Ectodermal cell (in vitro differentiated cells): ENCODE data around the gene OR4C46. TPM values are rescaled to one million over a fixed set of nuclear protein-coding genes. Genes with fewer than 3 reads are reported as not detected.
"Not testable (repeated sequence)": the region's sequence is repeated elsewhere in the genome, so short reads cannot be mapped to it uniquely, and the experiment has no call there.

Experiments used
- H3K27ac ChIP-seq: 2 replicates; pipeline ENCODE4 v1.7.0; 2013; ENCODE audit warnings: mild to moderate bottlenecking, low read depth, low read length; ENCODE audit not compliant: insufficient read depth, poor library complexity, severe bottlenecking
- H3K27me3 ChIP-seq: 2 replicates; pipeline ENCODE4 v1.7.0; 2013; ENCODE audit warnings: mild to moderate bottlenecking, low read length; ENCODE audit not compliant: insufficient read depth, control insufficient read depth, poor library complexity, severe bottlenecking
- H3K36me3 ChIP-seq: one replicate; pipeline ENCODE4 v1.7.0; 2013; ENCODE audit warnings: low read length; ENCODE audit not compliant: control insufficient read depth, insufficient read depth
- H3K4me1 ChIP-seq: one replicate; pipeline ENCODE4 v1.7.0; 2013; ENCODE audit warnings: low read length; ENCODE audit not compliant: control insufficient read depth, insufficient read depth
- H3K4me3 ChIP-seq: 2 replicates; pipeline ENCODE4 v1.7.0; 2013; ENCODE audit warnings: low read depth, low read length, control low read depth; ENCODE audit not compliant: insufficient read depth
- H3K9me3 ChIP-seq: 2 replicates; pipeline ENCODE4 v1.7.0; 2013; ENCODE audit warnings: mild to moderate bottlenecking, low read length, moderate library complexity; ENCODE audit not compliant: control insufficient read depth
- WGBS, 2 experiments: methylation state at CpG; one replicate each; pipeline ENCODE4 v1.1.7; 2013; ENCODE audit warnings: missing lambda C conversion rate in 2 of 2; 5-methylcytosine and 5-hydroxymethylcytosine counted together
- polyA plus RNA-seq, 4 experiments: library from polyadenylated mRNA; stranded (reverse); fragments of 50-300 nt; gene quantifications; one replicate each; pipeline ENCODE4 v1.2.3, GENCODE V29; 2013

Gene OR4C46
- polyA plus RNA-seq (2013, experiment 1 of 4): not detected
- polyA plus RNA-seq (2013, experiment 2 of 4): not detected
- polyA plus RNA-seq (2013, experiment 3 of 4): not detected
- polyA plus RNA-seq (2013, experiment 4 of 4): not detected

GRCh38 chr11:54603898-54604297, at the start of gene OR4C46:
Gene OR4C46, minus strand, starts transcription at chr11:54603998. Its CDS starts 0 bp downstream, at chr11:54603998.
- no peak within 1 kb of the TSS for H3K27ac ChIP-seq
- no peaks in the 10 kb centered on the region for H3K36me3 ChIP-seq
- 63 to 74% methylated on average over 1 of the region's 1 CpG for WGBS, 2 experiments
- no peaks in the 10 kb centered on the region for H3K4me1 ChIP-seq
- no peak within 1 kb of the TSS for H3K4me3 ChIP-seq
- H3K9me3 ChIP-seq: peaks cover 6% of the 10 kb centered on the region
- no peaks in the 10 kb centered on the region for H3K27me3 ChIP-seq

- not testable (repeated sequence) for H3K27ac ChIP-seq, H3K4me1 ChIP-seq, H3K27me3 ChIP-seq, H3K9me3 ChIP-seq, H3K4me3 ChIP-seq, H3K36me3 ChIP-seq
- 76 to 79% methylated on average over 6 of the region's 8 CpGs for WGBS, 2 experiments
Measured at GRCh38 chr11:54645606-54646005, 41.8 kb upstream of the OR4C46 start.

GRCh38 chr11:54561439-54561838, 42.4 kb downstream of the OR4C46 start:
- H3K36me3 ChIP-seq, H3K9me3 ChIP-seq, H3K4me3 ChIP-seq, H3K4me1 ChIP-seq, H3K27me3 ChIP-seq, H3K27ac ChIP-seq: not testable (repeated sequence)
- WGBS, 2 experiments: 65% methylated on average over 3 of the region's 3 CpGs

GRCh38 chr11:54558919-54559318, 44.9 kb downstream of the OR4C46 start:
- WGBS, 2 experiments: 57 to 64% methylated on average over 2 to 3 of the region's 3 CpGs
- Histone ChIP-seq H3K9me3 (peaks cover 4% of the 10 kb centered on the region), H3K27me3 (no peaks in the 10 kb centered on the region), H3K36me3 (no peaks in the 10 kb centered on the region), H3K4me1 (no peaks in the 10 kb centered on the region), H3K4me3 (no peak overlapping the region), H3K27ac (no peak overlapping the region)

- WGBS, 2 experiments: 73 to 89% methylated on average over 3 of the region's 3 CpGs
- Histone ChIP-seq H3K27ac (no peak overlapping the region), H3K4me1 (no peaks in the 10 kb centered on the region), H3K27me3 (no peaks in the 10 kb centered on the region), H3K9me3 (peaks cover 4% of the 10 kb centered on the region), H3K4me3 (no peak overlapping the region), H3K36me3 (no peaks in the 10 kb centered on the region)
Measured at GRCh38 chr11:54558407-54558806, 45.4 kb downstream of the OR4C46 start.
